Measurements from ENCODE around the gene GJA3.

Gene GJA3

GRCh38 chr13:20192836-20193161 is 31.9 kb upstream of the GJA3 start, which contains the start of gene GJB2:
TSS of gene GJB2 (minus strand) at chr13:20192938. CDS start at chr13:20189581, 3,357 bp downstream.
- no peaks in the 10 kb centered on the region for H3K79me2 ChIP-seq (ENCODE audit: insufficient read depth, low read length)
- peak within 1 kb of the TSS in 1 of 2 experiments; percentile 19; a peak in 2 of 4 replicates for H3K4me3 ChIP-seq (ENCODE audit: low read depth in 1 of 2, low read length in 2 of 2)
- no peaks in the 10 kb centered on the region; the same call in 1 of the 2 replicates for H4K20me1 ChIP-seq (ENCODE audit: insufficient read depth, low read length)
- peak within 1 kb of the TSS; percentile 53 for H3K4me2 ChIP-seq (ENCODE audit: insufficient read depth, low read length)
- no peak within 1 kb of the TSS for H3K27ac ChIP-seq (ENCODE audit: low read length)
- ATAC-seq (ENCODE audit: insufficient read depth, low read depth) (peak; percentile 54), DNase-seq (peak; percentile 25)
- H2AFZ ChIP-seq (ENCODE audit: low read depth, low read length): no peak within 1 kb of the TSS
- no peak for TF ChIP-seq CTCF (IDR thresholded peaks at IDR 0.05; ENCODE audit: borderline replicate concordance, extremely low read depth, low read length, poor library complexity, severe bottlenecking)
- no peak for TF ChIP-seq EZH2 (IDR thresholded peaks at IDR 0.05; ENCODE audit: borderline replicate concordance, low read depth, low read length, severe bottlenecking)
- H3K9ac ChIP-seq (ENCODE audit: low read depth, low read length): no peak within 1 kb of the TSS
- no peaks in the 10 kb centered on the region for H3K36me3 ChIP-seq (ENCODE audit: insufficient read depth, low read length)
- H3K9me3 ChIP-seq (ENCODE audit: insufficient read depth, low read length, severe bottlenecking): no peaks in the 10 kb centered on the region
- peaks cover 52% of the 10 kb centered on the region for H3K27me3 ChIP-seq (ENCODE audit: insufficient read depth, low read length, poor library complexity)
- peaks cover 11% of the 10 kb centered on the region for H3K4me1 ChIP-seq (ENCODE audit: insufficient read depth, low read length)

GRCh38 chr13:20192158-20192835 is 31.4 kb upstream of the GJA3 start:
- no peak overlapping the region for H3K4me3 ChIP-seq (ENCODE audit: low read depth in 1 of 2, low read length in 2 of 2)
- H2AFZ ChIP-seq (ENCODE audit: low read depth, low read length): no peak overlapping the region

DNA sequence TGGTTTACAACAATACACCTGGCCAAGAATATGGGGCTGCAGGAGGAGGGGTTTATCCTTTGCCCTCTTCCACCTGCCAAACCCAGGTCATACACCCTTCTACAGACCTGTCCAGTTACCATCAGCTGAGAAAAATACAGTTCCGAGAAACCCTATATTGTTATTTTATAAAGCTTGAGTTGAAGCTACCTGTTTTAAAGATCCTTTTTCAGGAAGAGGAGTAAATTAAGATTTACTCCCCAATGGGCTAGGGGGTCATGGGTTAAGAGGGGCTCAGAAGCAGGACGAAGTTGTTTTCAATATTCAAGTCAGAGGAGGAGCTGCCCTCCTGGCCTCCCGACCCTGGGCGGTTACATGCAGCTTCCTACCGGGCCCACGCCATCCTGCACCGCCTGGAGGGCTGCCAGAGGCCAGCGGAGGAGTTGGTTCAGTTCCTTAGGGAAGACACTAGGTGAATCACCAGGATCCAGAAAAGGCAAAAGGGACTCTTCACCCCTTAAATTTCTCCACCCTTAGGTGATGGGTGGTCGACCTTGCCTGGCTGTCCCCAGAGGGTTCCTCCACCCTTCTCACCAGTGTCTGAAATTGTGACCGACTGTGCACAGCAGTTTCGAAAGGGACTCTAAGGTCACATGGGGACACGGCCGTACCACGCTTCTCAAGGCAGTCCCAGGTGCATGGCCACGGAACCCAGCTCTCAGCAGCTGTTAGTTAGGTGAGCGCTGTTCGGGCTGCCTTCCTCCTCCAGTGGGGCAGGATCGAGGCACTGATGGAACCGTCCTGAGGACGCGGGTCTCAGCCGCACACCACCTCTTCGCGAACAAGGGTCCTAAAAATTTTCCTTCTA is 30.7 kb upstream of the GJA3 start:
- Histone ChIP-seq H3K4me3 (ENCODE audit: low read depth in 1 of 2, low read length in 2 of 2) (no peak overlapping the region), H4K20me1 (ENCODE audit: insufficient read depth, low read length) (no peaks in the 10 kb centered on the region; the same call in 1 of the 2 replicates), H3K27ac (ENCODE audit: low read length) (no peak overlapping the region), H3K36me3 (ENCODE audit: insufficient read depth, low read length) (no peaks in the 10 kb centered on the region), H3K79me2 (ENCODE audit: insufficient read depth, low read length) (no peaks in the 10 kb centered on the region), H3K27me3 (ENCODE audit: insufficient read depth, low read length, poor library complexity) (peaks cover 52% of the 10 kb centered on the region), H3K4me2 (ENCODE audit: insufficient read depth, low read length) (no peak overlapping the region), H3K9ac (ENCODE audit: low read depth, low read length) (no peak overlapping the region), H3K4me1 (ENCODE audit: insufficient read depth, low read length) (peaks cover 11% of the 10 kb centered on the region), H2AFZ (ENCODE audit: low read depth, low read length) (no peak overlapping the region), H3K9me3 (ENCODE audit: insufficient read depth, low read length, severe bottlenecking) (no peaks in the 10 kb centered on the region)
- ATAC-seq (ENCODE audit: insufficient read depth, low read depth) (no peak), DNase-seq (no peak)
- TF ChIP-seq CTCF (IDR thresholded peaks at IDR 0.05; ENCODE audit: borderline replicate concordance, extremely low read depth, low read length, poor library complexity, severe bottlenecking) (no peak), EZH2 (IDR thresholded peaks at IDR 0.05; ENCODE audit: borderline replicate concordance, low read depth, low read length, severe bottlenecking) (no peak)

More at GRCh38 chr13:20192158-20192835, 31.4 kb upstream of the GJA3 start:
- TF ChIP-seq CTCF (IDR thresholded peaks at IDR 0.05; ENCODE audit: borderline replicate concordance, extremely low read depth, low read length, poor library complexity, severe bottlenecking) (no peak), EZH2 (IDR thresholded peaks at IDR 0.05; ENCODE audit: borderline replicate concordance, low read depth, low read length, severe bottlenecking) (peak; percentile 27)
- Histone ChIP-seq H3K9me3 (ENCODE audit: insufficient read depth, low read length, severe bottlenecking) (no peaks in the 10 kb centered on the region), H3K4me2 (ENCODE audit: insufficient read depth, low read length) (peak overlapping the region; percentile 53; the same call in 1 of the 2 replicates), H3K27me3 (ENCODE audit: insufficient read depth, low read length, poor library complexity) (peaks cover 52% of the 10 kb centered on the region), H3K27ac (ENCODE audit: low read length) (no peak overlapping the region), H3K79me2 (ENCODE audit: insufficient read depth, low read length) (no peaks in the 10 kb centered on the region), H3K36me3 (ENCODE audit: insufficient read depth, low read length) (no peaks in the 10 kb centered on the region), H3K9ac (ENCODE audit: low read depth, low read length) (no peak overlapping the region), H3K4me1 (ENCODE audit: insufficient read depth, low read length) (peaks cover 11% of the 10 kb centered on the region), H4K20me1 (ENCODE audit: insufficient read depth, low read length) (no peaks in the 10 kb centered on the region; the same call in 1 of the 2 replicates)
- no peak for DNase-seq
- no peak for ATAC-seq (ENCODE audit: insufficient read depth, low read depth)
